Measurements from ENCODE around the gene AGPS.
"Not testable (repeated sequence)": the region's sequence is repeated elsewhere in the genome, so short reads cannot be mapped to it uniquely, and the experiment has no call there.

AGPS gene

DNA sequence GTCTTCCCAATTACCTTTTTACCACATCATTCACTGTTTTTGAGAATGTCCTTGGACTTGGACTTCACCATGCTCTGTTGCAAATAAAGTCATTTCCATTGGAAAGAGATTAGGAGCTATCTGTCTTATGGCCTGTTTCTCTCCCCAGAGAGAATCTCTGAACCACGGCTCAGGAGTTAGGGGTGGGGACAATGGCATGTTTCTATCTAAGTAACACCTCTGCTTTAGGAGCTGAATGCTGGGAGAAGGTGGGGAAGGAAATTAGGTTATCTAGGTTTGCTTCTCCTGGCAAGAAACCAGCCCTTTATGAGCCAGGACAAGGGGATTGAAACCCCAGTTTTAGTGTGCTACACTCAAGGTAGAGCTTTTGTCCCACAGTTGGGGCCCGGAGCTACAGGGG lies 86.3 kb downstream of the AGPS start:
- no peak for TF ChIP-seq CTCF (IDR thresholded peaks at IDR 0.05; ENCODE audit: extremely low read depth, missing control alignments)
- no peak for DNase-seq (ENCODE audit: low spot score)

- no peak for TF ChIP-seq CTCF (IDR thresholded peaks at IDR 0.05; ENCODE audit: extremely low read depth, missing control alignments)
- no peak for DNase-seq (ENCODE audit: low spot score)
Measured at GRCh38 chr2:177482195-177482594, 89.6 kb downstream of the AGPS start.

DNA sequence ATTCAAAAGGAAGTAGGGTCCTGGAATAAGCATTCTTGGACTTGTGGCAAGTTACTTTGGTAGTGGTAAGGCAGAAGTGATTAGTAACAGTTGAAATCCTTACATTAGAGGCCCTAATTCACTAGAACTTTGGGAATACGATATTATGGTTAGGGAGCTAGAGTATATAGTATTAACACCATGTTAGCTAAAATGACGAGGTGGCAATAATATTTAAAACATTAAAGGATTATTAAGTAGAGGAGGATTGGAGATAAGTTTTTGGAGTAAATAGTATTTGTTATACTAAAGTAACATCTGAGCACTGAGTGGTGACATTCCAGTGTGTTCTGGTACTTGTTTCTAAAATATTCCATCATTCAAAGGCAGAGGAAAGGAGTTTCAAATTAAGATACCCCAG lies 91.0 kb downstream of the AGPS start:
- TF ChIP-seq CTCF (IDR thresholded peaks at IDR 0.05; ENCODE audit: extremely low read depth, missing control alignments): no peak
- no peak for DNase-seq (ENCODE audit: low spot score)

DNA sequence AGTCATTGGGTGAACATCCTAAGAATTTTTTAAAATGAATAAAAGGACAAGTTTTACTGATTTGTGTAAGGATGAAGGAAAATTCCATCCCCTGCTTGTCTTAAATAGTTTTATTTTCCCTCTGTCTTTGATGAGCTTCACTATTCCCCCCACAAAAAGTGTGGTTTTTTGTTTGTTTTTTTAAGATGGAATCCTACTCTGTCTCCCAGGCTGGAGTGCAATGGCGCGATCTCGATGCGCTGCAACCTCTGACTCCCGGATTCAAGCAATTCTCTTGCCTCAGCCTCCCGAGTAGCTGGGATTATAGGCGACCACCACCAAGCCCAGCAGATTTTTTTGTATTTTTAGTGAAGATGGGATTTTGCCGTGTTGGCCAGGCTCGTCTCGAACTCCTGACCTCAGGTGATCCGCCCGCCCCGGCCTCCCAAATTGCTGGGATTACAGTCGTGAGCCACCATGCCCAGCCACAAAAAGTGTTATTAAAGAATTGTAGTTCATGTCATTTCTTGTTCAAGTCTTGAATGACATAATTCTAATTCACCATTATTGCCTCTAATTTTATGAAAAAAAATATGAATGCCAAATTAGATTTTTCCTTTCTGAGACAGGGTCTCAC lies 91.7 kb downstream of the AGPS start:
- TF ChIP-seq CTCF (IDR thresholded peaks at IDR 0.05; ENCODE audit: extremely low read depth, missing control alignments): no peak
- no peak for DNase-seq (ENCODE audit: low spot score)

- not testable (repeated sequence) for DNase-seq (ENCODE audit: low spot score)
Measured at GRCh38 chr2:177485657-177486056, 93.1 kb downstream of the AGPS start.

DNA sequence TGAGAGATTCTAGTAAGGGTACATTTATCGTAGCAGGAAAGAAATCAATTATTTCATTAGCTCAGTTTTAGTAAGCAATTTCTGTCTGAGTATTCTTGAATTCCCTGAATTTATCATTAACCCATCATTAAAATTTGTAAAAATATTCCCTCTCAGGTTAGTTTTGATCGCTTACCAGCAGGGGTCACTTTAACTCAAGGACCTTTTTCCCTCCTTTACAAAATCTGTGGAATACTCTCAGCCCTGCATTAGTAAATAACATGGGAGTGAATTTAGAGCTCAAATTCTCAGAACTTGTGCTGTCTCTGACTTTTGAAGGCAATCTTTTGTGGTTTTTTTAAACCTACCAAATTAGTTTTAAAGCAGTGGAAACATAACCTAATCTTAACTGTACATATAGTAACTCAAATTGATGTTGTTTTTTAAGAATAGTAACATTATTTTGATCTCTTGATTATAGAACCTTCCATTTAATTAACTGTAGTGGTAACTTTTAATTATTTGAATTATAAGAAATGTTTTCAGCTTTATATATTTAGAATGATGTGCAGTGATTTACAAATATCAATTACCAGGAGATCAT lies 97.2 kb downstream of the AGPS start:
- DNase-seq (ENCODE audit: low spot score): peak; percentile 5
- no peak for TF ChIP-seq CTCF (IDR thresholded peaks at IDR 0.05; ENCODE audit: extremely low read depth, missing control alignments)

- DNase-seq (ENCODE audit: low spot score): no peak
- no peak for TF ChIP-seq CTCF (IDR thresholded peaks at IDR 0.05; ENCODE audit: extremely low read depth, missing control alignments)
Measured at GRCh38 chr2:177495945-177496344, 103.4 kb downstream of the AGPS start.

- DNase-seq (ENCODE audit: low spot score): no peak
- TF ChIP-seq CTCF (IDR thresholded peaks at IDR 0.05; ENCODE audit: extremely low read depth, missing control alignments): no peak
Measured at GRCh38 chr2:177496921-177497320, 104.3 kb downstream of the AGPS start.
